GM12892 (cell line): ENCODE measurements around the gene SIAE.

ENCODE experiments used
- POLR2A ChIP-seq: IDR thresholded peaks from 2 replicates; pipeline ENCODE4 v1.6.1; 2011; ENCODE audit warnings: low read depth, low read length, control low read depth
- POLR2AphosphoS5 ChIP-seq: IDR thresholded peaks from 2 replicates; pipeline ENCODE4 v1.6.1; 2011; ENCODE audit warnings: low read depth, low read length, control low read depth
- TAF1 ChIP-seq: IDR thresholded peaks from 2 replicates; pipeline ENCODE4 v1.6.1; 2011; ENCODE audit warnings: low read depth, mild to moderate bottlenecking, control low read depth, low read length, borderline replicate concordance

GRCh38 chr11:124670732-124671131 lies 2.8 kb downstream of the SIAE start:
- TF ChIP-seq POLR2A = no peak
- TF ChIP-seq POLR2AphosphoS5 = no peak
- no peak for TF ChIP-seq TAF1
